Activated naive CD8-positive, alpha-beta T cell treated with anti-CD3 and anti-CD28 coated beads for 36 hours (primary cell): ENCODE data around the gene LRRC3C. TPM values are rescaled to one million over a fixed set of nuclear protein-coding genes. Genes with fewer than 3 reads are reported as not detected.
"Not testable (repeated sequence)": the region's sequence is repeated elsewhere in the genome, so short reads cannot be mapped to it uniquely, and the experiment has no call there.

Source experiments
- DNase-seq: peaks from one replicate; pipeline ENCODE4 v3.0.0; 2021
- H3K27ac Mint-ChIP-seq: one replicate; pipeline ENCODE4 v1.8.0; 2022; ENCODE audit warnings: mild to moderate bottlenecking, moderate library complexity, mixed read lengths
- H3K27me3 Mint-ChIP-seq: one replicate; pipeline ENCODE4 v1.8.0; 2022; ENCODE audit warnings: mild to moderate bottlenecking, mixed read lengths
- H3K36me3 Mint-ChIP-seq: one replicate; pipeline ENCODE4 v1.8.0; 2021; ENCODE audit warnings: mild to moderate bottlenecking, mixed read lengths
- H3K4me1 Mint-ChIP-seq: one replicate; pipeline ENCODE4 v1.8.0; 2021; ENCODE audit warnings: mixed read lengths
- H3K4me3 Mint-ChIP-seq: one replicate; pipeline ENCODE4 v1.8.0; 2022; ENCODE audit warnings: mild to moderate bottlenecking, moderate library complexity, mixed read lengths
- H3K9me3 Mint-ChIP-seq: one replicate; pipeline ENCODE4 v1.8.0; 2022; ENCODE audit warnings: mixed read lengths
- total RNA-seq, 2 experiments: library from RNA; stranded (reverse); gene quantifications; one replicate each; pipeline ENCODE4 v1.2.3, GENCODE V29; 2021

LRRC3C gene
- total RNA-seq, 2 experiments from 2014 or later: not detected

DNA sequence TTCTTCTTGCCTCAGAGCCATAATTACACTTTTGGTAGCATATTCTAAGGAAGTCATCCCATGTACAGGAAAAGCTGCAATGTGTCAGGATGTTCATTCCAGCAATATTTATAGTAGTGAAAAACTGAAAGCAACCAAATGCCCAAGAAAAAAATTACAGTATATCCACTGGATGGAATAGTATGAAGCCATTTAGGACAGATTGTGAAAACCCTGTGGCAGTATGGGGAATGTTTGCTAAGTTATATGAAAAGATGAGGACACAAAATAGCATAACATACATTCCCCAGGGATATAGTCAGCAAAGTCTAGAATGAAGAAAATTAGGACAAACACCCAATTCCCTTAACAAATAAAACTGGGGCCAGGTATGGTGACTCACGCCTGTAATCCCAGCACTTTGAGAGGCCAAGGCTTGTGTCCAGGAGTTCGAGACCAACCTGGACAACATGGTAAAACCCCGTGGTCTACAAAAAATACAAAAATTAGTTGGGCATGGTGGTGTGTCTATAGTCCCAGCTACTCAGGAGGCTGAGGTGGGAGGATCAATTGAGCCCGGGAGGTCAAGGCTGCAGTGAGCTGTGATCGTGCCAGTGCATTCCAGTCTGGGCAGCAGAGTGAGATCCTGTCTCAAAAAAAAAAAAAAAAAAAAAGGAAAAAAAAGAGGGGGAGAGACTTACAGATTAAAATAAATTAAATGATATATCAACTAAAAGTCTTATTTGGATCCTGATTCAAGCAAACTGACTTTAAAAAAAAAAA is 2.3 kb downstream of the LRRC3C start:
- Mint-ChIP-seq H3K4me1 (peaks cover 34% of the 10 kb centered on the region), H3K27me3 (no peaks in the 10 kb centered on the region), H3K9me3 (no peaks in the 10 kb centered on the region), H3K36me3 (peaks cover 6% of the 10 kb centered on the region), H3K4me3 (no peak overlapping the region), H3K27ac (no peak overlapping the region)
- DNase-seq: no peak

DNA sequence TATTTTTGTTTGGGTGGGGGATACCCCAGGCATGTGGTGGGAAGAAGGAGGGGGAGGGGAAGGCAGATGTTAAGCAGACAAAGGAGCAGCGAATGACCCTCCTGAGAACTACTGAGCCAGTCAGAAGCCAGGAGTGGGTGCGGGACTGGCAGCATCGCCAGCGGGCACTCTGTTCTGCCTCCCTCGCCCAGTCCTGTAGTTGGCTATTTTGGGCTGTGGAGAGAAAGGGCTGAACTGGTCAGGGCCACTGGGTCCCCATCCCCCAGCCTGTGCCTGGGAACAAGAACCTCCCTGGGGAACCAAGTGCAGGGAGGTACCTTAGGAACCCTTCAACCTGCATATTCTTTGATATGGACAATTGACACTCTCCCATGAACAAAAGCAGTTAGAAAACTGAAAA is 6.4 kb downstream of the LRRC3C start:
- Mint-ChIP-seq H3K36me3 (no peaks in the 10 kb centered on the region), H3K27ac (no peak overlapping the region), H3K4me1 (peaks cover 5% of the 10 kb centered on the region), H3K4me3 (no peak overlapping the region), H3K9me3 (no peaks in the 10 kb centered on the region), H3K27me3 (no peaks in the 10 kb centered on the region)
- no peak for DNase-seq

DNA sequence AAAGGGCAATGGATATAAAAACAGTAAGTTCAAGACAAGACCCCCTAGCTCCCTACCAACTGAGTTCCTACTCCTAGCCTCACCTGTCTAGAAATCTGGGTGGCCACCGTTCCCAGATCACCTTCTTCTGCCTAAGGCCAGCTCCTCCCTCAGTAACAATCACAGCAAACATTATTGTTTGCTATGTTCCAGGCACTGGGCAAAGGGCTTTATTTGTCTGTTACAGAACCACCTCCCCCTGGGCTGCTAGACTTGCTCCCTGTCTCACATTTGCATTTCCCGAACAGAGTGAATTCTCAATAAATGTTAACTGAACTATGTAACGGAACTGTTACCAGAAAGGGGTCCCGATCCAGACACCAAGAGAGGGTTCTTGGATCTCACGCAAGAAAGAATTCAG is 6.8 kb downstream of the LRRC3C start:
- Mint-ChIP-seq H3K4me3 (no peak overlapping the region), H3K36me3 (no peaks in the 10 kb centered on the region), H3K27me3 (no peaks in the 10 kb centered on the region), H3K4me1 (peaks cover 3% of the 10 kb centered on the region), H3K9me3 (no peaks in the 10 kb centered on the region), H3K27ac (no peak overlapping the region)
- no peak for DNase-seq

DNA sequence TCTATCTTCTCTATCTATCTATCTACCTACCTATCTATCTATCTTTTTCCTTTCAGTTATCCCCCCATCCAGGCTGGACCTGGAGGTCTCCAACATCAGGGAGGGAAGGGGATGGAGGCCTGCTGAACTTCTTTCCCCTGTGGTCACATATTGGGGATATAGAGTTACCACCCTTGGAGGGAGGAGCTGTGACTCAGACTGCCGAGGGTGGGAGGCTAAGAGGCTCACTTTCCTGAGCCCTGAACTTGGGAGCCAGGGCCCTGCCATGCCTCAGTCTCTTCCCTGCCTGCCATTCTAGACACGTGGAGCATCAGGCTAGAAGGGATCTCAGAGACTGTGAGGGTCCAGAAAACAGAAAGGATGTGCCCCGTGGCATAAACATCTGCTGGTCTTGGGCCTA is 8.4 kb downstream of the LRRC3C start:
- DNase-seq: no peak
- Mint-ChIP-seq H3K27me3 (no peaks in the 10 kb centered on the region), H3K9me3 (no peaks in the 10 kb centered on the region), H3K4me1 (peaks cover 14% of the 10 kb centered on the region), H3K27ac (no peak overlapping the region), H3K4me3 (no peak overlapping the region), H3K36me3 (no peaks in the 10 kb centered on the region)

DNA sequence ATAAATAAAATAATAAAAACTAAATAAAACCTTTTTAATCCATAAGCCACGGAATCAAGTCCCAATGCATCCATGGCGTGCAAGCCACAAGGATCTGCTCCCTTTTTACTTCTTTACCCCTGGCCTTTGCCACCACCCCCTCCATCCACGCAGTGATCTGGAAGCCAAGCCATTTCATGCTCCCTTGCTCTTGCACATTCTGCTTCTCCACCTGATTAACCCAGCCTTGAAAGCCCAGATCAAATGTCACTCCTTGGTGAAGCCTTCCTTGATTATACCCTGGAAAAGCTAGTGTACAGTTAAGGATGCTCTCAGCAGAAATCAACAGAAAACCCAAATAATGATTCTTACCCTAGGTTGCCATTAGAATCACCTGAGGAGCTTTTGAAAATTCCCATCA is 9.9 kb downstream of the LRRC3C start:
- no peak for DNase-seq
- Mint-ChIP-seq H3K27me3 (no peaks in the 10 kb centered on the region), H3K4me3 (no peak overlapping the region), H3K36me3 (no peaks in the 10 kb centered on the region), H3K9me3 (no peaks in the 10 kb centered on the region), H3K4me1 (peaks cover 16% of the 10 kb centered on the region), H3K27ac (no peak overlapping the region)

DNA sequence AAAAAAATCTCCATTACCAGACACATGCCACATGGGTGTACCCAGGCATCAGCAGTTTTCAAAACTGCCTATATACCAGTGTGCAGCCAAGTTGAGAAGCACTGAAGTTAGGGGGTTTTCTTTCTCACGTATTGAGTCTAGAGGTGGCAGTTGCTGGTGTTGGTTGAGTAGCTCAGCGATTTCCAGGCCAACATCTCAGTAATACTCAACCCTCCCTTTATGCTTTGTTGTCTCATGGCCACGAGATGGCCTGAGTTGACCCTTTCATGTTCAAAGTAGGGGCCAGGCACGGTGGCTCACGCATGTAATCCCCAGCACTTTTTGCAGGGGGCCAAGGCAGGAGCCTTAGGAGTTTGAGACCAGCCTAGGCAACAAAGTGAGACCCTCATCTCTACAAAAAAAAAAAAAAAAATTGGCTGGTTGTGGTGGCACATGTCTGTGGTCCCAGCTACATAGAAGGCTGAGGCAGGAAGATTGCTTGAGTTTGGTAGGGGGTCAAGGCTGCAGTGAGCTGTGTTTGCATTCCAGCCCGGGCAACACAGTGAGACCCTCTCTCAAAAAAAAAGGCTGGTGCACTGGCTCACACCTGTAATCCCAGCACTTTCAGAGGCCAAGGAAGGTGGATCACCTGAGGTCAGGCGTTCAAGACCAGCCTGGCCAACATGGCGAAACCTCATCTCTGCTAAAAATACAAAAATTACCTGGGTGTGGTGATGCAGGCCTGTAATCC is 10.8 kb downstream of the LRRC3C start:
- Mint-ChIP-seq H3K9me3 (no peaks in the 10 kb centered on the region), H3K27ac (no peak overlapping the region), H3K4me3 (no peak overlapping the region), H3K4me1 (peaks cover 16% of the 10 kb centered on the region), H3K27me3 (no peaks in the 10 kb centered on the region), H3K36me3 (no peaks in the 10 kb centered on the region)
- no peak for DNase-seq

DNA sequence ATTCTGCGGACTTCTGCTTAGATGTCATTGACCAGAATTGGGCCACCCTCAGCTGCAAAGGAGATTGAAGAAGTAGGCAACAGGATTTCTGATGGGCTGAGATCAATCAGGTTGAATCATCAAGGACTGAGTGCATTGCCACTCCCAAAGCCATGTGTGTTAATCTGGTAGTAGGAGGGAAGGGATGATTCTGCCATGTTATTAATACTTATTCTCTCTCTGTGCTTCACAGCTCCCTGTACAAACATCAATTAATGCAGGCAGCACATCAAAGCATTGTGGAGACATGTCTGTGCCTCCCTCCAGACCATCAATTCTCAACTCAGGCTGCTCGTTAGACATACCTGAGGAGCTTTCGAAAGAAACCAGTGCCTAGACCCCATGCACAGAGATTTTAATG is 11.6 kb downstream of the LRRC3C start:
- DNase-seq: no peak
- Mint-ChIP-seq H3K4me1 (peaks cover 16% of the 10 kb centered on the region), H3K27ac (no peak overlapping the region), H3K36me3 (no peaks in the 10 kb centered on the region), H3K4me3 (no peak overlapping the region), H3K27me3 (no peaks in the 10 kb centered on the region), H3K9me3 (no peaks in the 10 kb centered on the region)

DNA sequence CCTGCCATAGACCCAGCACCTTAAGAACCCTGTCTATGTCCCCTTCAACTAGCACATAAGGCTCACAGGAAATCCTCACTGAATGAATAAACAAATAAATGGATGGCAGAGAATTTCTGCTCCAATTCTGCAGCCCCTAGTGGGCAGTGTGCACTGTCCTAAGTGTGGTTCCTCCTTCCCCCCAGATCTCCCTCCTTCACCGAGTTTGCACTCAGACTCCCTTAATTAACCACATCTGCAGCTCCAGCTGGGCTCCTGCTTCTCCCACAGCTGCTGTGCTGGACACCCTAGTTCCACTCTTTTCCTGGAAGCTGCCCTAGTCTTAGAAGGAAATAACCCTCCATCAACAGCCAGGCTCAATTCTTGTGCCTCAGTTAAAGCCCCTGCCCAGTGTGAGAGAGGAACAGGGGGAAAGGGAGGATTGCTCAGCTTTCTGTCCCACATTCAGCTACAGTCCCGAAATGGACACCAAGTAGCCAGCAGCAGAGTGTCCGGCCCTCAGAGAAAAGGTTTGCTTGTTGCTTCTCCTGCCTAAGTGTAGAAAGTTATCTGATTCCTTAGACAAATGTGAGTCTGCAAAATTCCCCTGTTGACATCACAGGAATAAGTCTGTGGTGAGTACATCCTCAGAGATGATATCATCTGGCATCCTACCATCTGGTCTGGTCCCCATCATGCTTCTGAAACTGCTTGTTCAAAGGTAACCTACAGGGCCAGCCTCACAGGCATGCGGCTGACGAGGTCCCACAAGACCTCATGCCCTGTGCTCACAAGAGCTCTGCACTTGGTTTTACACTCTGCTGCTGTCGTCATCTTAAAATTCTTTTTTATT is 12.3 kb downstream of the LRRC3C start:
- Mint-ChIP-seq H3K36me3 (no peaks in the 10 kb centered on the region), H3K4me3 (no peak overlapping the region), H3K9me3 (no peaks in the 10 kb centered on the region), H3K27me3 (no peaks in the 10 kb centered on the region), H3K4me1 (peaks cover 16% of the 10 kb centered on the region), H3K27ac (peak overlapping the region; percentile 51)
- peak; percentile 59 for DNase-seq

DNA sequence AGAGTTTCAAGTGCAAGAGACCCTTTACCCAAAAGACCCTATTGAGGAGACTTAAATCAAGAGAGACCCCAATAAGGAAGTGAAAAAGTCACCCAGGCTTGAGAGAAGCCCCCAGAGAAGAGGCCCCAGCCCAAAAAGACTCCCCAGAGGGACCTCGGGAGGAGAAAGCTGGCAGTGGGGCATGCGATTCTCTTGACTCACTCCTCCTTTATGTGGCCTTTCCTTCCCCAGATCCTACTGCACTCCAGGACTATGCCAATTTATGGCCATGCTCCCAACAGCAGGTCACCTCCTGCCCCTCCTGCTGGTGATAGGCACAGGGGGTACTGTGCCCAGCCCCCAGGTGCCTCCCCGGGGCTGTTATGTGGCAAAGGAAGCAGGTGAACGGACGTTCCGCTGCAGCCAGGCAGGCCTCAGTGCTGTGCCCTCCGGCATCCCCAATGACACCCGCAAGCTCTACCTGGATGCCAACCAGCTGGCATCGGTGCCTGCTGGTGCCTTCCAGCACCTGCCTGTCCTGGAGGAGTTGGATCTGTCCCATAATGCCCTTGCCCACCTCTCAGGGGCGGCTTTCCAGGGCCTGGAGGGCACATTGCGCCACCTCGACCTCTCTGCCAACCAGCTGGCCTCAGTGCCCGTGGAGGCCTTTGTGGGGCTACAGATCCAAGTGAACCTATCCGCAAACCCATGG is 16.3 kb downstream of the LRRC3C start:
- no peak overlapping the region for H3K4me3 Mint-ChIP-seq
- H3K4me1 Mint-ChIP-seq: peaks cover 27% of the 10 kb centered on the region
- no peaks in the 10 kb centered on the region for H3K9me3 Mint-ChIP-seq
- no peaks in the 10 kb centered on the region for H3K27me3 Mint-ChIP-seq
- no peak for DNase-seq
- H3K27ac Mint-ChIP-seq: no peak overlapping the region
- no peaks in the 10 kb centered on the region for H3K36me3 Mint-ChIP-seq

DNA sequence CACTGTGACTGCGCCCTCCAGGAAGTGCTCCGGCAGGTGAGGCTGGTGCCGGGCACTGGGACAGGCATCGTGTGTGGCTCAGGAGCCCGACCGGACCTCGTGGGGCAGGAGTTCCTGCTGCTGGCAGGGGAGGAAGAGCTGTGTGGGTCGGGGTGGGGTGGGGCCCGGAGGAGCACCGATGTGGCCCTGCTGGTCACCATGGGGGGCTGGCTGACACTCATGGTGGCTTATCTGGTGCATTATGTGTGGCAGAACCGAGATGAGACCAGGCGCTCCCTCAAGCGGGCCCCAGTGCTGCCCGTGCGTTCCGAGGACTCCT is 16.8 kb downstream of the LRRC3C start:
- Mint-ChIP-seq H3K9me3 (no peaks in the 10 kb centered on the region), H3K27me3 (no peaks in the 10 kb centered on the region), H3K4me3 (no peak overlapping the region), H3K4me1 (peaks cover 28% of the 10 kb centered on the region), H3K27ac (no peak overlapping the region), H3K36me3 (no peaks in the 10 kb centered on the region)
- DNase-seq: no peak

DNA sequence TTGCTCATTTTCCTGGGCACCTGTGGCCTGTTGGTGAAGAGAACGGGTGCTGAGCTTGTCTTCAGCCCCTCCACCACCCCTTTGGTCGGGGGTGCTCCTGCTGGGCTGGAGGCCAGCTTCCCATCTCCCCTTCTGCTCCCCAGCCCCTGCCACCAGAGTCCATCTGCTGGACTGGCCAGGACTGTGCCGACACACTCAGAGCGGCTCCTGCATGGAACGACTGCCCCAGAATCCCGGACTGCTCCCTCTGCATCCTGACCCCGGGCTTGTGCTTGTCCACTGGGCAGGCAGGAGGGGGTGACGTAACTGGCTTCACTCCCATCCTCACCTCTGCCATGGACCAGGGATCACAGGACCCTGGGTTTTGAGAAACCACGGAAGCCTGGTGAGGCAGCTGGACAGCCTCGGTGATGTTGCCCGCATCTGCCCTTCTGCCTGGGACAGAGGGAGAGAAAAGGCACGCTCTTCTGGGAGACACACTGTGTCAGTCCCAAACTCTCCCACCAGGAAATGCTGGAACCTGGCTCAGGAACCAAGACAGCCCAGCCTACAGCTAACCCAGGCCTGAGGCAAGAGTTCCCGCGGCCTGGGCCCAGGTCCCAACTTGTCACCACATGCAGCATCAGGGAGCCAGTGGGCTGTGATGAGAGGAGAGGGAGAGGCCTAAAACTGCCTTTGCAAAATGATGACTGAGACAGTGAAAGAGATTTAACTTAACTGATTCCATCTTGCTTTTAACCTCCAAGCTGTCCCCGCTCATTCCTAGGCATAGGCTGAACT is 19.2 kb downstream of the LRRC3C start:
- Mint-ChIP-seq H3K36me3 (no peaks in the 10 kb centered on the region), H3K27ac (no peak overlapping the region), H3K4me3 (no peak overlapping the region), H3K9me3 (no peaks in the 10 kb centered on the region), H3K4me1 (peaks cover 14% of the 10 kb centered on the region), H3K27me3 (no peaks in the 10 kb centered on the region)
- DNase-seq: no peak

DNA sequence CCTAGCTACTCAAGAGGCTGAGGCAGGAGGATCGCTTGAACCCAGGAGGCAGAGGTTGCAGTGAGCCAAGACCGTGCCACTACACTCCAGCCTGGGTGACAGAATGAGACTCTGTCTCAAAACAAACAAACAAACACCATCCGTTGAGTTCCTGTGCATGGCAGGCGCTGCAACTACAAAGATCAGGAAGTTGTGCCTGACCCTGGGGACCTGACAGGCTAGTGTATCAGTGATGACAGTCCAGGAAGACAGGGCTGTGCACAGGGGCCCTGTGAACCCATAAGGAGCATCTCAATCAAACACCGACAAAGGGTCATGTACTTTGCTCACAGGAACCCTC is 20.9 kb downstream of the LRRC3C start:
- H3K27me3 Mint-ChIP-seq, H3K36me3 Mint-ChIP-seq, H3K9me3 Mint-ChIP-seq, DNase-seq, H3K4me3 Mint-ChIP-seq, H3K27ac Mint-ChIP-seq: not testable (repeated sequence)
- H3K4me1 Mint-ChIP-seq: peaks cover 15% of the 10 kb centered on the region

DNA sequence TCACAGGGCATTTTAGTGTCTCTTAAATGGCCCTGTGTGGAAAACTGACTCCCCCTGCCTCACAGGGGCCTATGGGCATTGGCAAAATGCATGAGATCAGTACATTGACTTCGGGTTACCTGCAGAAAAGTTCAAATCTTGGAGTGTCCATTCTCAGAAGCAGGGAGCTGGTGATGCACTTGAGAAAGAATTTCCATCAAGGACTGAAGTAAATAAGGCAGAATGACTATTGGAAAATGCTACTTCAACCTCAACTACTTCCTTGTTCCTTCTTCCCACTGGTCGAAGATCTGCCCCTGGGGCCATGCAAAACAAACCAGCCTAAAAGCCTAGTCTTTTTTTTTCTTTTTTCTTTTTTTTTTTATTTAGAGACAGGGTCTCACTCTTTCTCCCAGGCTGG is 21.5 kb downstream of the LRRC3C start:
- Mint-ChIP-seq H3K4me3 (no peak overlapping the region), H3K4me1 (peaks cover 17% of the 10 kb centered on the region), H3K9me3 (no peaks in the 10 kb centered on the region), H3K27ac (no peak overlapping the region), H3K36me3 (no peaks in the 10 kb centered on the region), H3K27me3 (no peaks in the 10 kb centered on the region)
- no peak for DNase-seq

DNA sequence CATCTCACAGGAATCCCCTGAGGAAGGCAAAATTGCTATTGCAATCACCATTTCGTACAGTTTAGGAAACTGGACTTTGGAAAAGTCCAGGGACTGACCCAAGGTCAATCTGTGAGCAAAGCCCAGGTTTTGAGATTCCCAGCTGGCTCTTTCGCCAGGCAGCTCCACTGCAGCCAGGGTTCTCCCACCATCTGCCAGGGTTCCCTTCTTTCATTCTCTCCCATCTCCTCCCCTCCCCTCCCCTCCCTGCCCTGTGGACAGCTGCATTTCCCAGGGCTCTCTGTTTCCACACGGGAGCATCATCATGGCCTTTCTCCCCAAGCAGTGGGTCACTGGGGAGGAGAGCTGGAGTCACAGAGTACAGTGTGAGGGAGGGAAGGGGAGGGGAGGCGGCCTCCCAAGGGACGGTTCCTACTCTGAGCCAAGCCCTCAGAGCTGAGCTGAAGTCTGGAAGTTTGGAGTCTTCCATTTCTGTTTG is 23.4 kb downstream of the LRRC3C start:
- H3K27me3 Mint-ChIP-seq: no peaks in the 10 kb centered on the region
- H3K4me1 Mint-ChIP-seq: peaks cover 17% of the 10 kb centered on the region
- no peaks in the 10 kb centered on the region for H3K9me3 Mint-ChIP-seq
- H3K36me3 Mint-ChIP-seq: no peaks in the 10 kb centered on the region
- DNase-seq: no peak
- H3K4me3 Mint-ChIP-seq: no peak overlapping the region
- H3K27ac Mint-ChIP-seq: no peak overlapping the region
